Liver (tissue), 9 donors: ENCODE results near the gene NOS1. TPM values are rescaled to one million over a fixed set of nuclear protein-coding genes. Genes with fewer than 3 reads are reported as not detected.

Experiments used
- DNase-seq: peaks from one replicate; pipeline ENCODE4 v3.0.0-alpha.2; 2017; ENCODE audit warnings: low spot score
- H3K27ac ChIP-seq, 2 donors: one replicate each; pipeline ENCODE4 v1.7.0; 2013; ENCODE audit warnings: inconsistent platforms in 2 of 2, low read length in 2 of 2, control low read depth in 1 of 2, low read depth in 1 of 2, mild to moderate bottlenecking in 1 of 2
- H3K27me3 ChIP-seq, 4 donors: one replicate each; pipeline versions ENCODE4 v1.6.1 to v1.7.0; 2013; ENCODE audit warnings: low read length in 3 of 4, inconsistent platforms in 1 of 4, mild to moderate bottlenecking in 1 of 4, moderate library complexity in 1 of 4; ENCODE audit not compliant: control insufficient read depth in 4 of 4, insufficient read depth in 4 of 4
- H3K36me3 ChIP-seq, 4 donors: one replicate each; pipeline versions ENCODE4 v1.6.1 to v1.7.0; 2013; ENCODE audit warnings: low read length in 3 of 4, mild to moderate bottlenecking in 3 of 4, low read depth in 1 of 4, moderate library complexity in 1 of 4; ENCODE audit not compliant: control insufficient read depth in 4 of 4, insufficient read depth in 3 of 4
- H3K4me1 ChIP-seq, 4 donors: one replicate each; pipeline versions ENCODE4 v1.6.1 to v1.7.0; 2013; ENCODE audit warnings: low read length in 3 of 4, mild to moderate bottlenecking in 3 of 4, moderate library complexity in 1 of 4; ENCODE audit not compliant: control insufficient read depth in 4 of 4, insufficient read depth in 4 of 4
- H3K4me3 ChIP-seq, 3 donors: one replicate each; pipeline versions ENCODE4 v1.6.1 to v1.7.0; 2013; ENCODE audit warnings: low read length in 3 of 3, control low read depth in 1 of 3, low read depth in 1 of 3, mild to moderate bottlenecking in 1 of 3
- H3K9ac ChIP-seq, 2 donors: one replicate each; pipeline ENCODE4 v1.7.0; 2013; ENCODE audit warnings: low read length in 2 of 2, mild to moderate bottlenecking in 2 of 2, moderate library complexity in 2 of 2, control low read depth in 1 of 2, low read depth in 1 of 2
- H3K9me3 ChIP-seq, 4 donors: one replicate each; pipeline versions ENCODE4 v1.6.1 to v1.7.0; 2013; ENCODE audit warnings: low read length in 3 of 4; ENCODE audit not compliant: control insufficient read depth in 4 of 4
- EGR1 ChIP-seq, 2 donors: IDR thresholded peaks; 2 replicates each; pipeline ENCODE4 v1.6.1; 2016 to 2018; ENCODE audit warnings: antibody characterized with exemption in 2 of 2, low read depth in 2 of 2
- GABPA ChIP-seq, 2 donors: IDR thresholded peaks in 1 of 2; conservative IDR thresholded peaks in 1 of 2; 2 replicates each; pipeline ENCODE4 v1.6.1; 2016; ENCODE audit warnings: antibody characterized with exemption in 2 of 2, mild to moderate bottlenecking in 1 of 2, moderate library complexity in 1 of 2
- HNF4A ChIP-seq, 2 donors: conservative IDR thresholded peaks; 2 replicates each; pipeline ENCODE4 v1.6.1; 2016; ENCODE audit warnings: antibody characterized with exemption in 2 of 2, mild to moderate bottlenecking in 2 of 2
- HNF4G ChIP-seq: IDR thresholded peaks from 2 replicates; pipeline ENCODE4 v1.6.1; 2016; ENCODE audit warnings: antibody characterized with exemption
- JUND ChIP-seq, 2 donors: IDR thresholded peaks; 2 replicates each; pipeline ENCODE4 v1.6.1; 2016; ENCODE audit warnings: antibody characterized with exemption in 2 of 2
- RAD21 ChIP-seq, 2 donors: IDR thresholded peaks; 2 replicates each; pipeline ENCODE4 v1.6.1; 2016; ENCODE audit warnings: antibody characterized with exemption in 2 of 2, mild to moderate bottlenecking in 2 of 2
- SP1 ChIP-seq: IDR thresholded peaks from 2 replicates; pipeline ENCODE4 v1.6.1; 2018; ENCODE audit warnings: antibody characterized with exemption, mild to moderate bottlenecking
- YY1 ChIP-seq: IDR thresholded peaks from 2 replicates; pipeline ENCODE4 v1.6.1; 2016; ENCODE audit warnings: antibody characterized with exemption, mild to moderate bottlenecking
- ZBTB33 ChIP-seq: IDR thresholded peaks from 2 replicates; pipeline ENCODE4 v1.6.1; 2016; ENCODE audit warnings: antibody characterized with exemption
- WGBS: extraction: QIAGEN DNeasy Blood & Tissue Kit; methylation state at CpG from one replicate; pipeline ENCODE4 v1.1.7; 2013; 5-methylcytosine and 5-hydroxymethylcytosine counted together
- polyA plus RNA-seq, 2 donors: library from polyadenylated mRNA; stranded (reverse) in 1 of 2; unstranded in 1 of 2; fragments of 200-250 nt in 1 of 2; fragments of >200 nt in 1 of 2; fragmentation: Nextera tagmentation in 1 of 2; extraction: Ambion mirVana in 1 of 2; gene quantifications; one replicate each; pipeline versions ENCODE4 v1.2.1 to v1.2.3, GENCODE V29; 2013 to 2015
- total RNA-seq, 2 donors: library from RNA; depleted of rRNA; stranded (reverse); fragments of >200 nt; gene quantifications; one replicate each; pipeline ENCODE4 v1.2.3, GENCODE V29; 2014
- TF ChIP-seq, protein P1 (sequence below): IDR thresholded peaks from 2 replicates; pipeline ENCODE4 v1.6.1; 2016; ENCODE audit warnings: antibody characterized with exemption
- TF ChIP-seq, protein P2 (sequence below): fragments of 150-350 bp; IDR thresholded peaks from 2 replicates; pipeline ENCODE4 v1.5.1; 2017; ENCODE audit warnings: improper control_type of control experiment, low read depth, low read length; ENCODE audit not compliant: missing input control
- TF ChIP-seq, protein P3 (sequence below): IDR thresholded peaks from 2 replicates; pipeline ENCODE4 v1.6.1; 2016; ENCODE audit warnings: antibody characterized with exemption, mild to moderate bottlenecking
- TF ChIP-seq, protein P4 (sequence below): IDR thresholded peaks from 2 replicates; pipeline ENCODE4 v1.6.1; 2016; ENCODE audit warnings: antibody characterized with exemption
- donor health status: healthy.
- donor health status: healthy.
- donor health status: healthy.
- donor health status: healthy.
- donor health status: healthy.

NOS1 gene
- total and polyA plus RNA-seq, 4 donors = under 0.01 to 0.08 (median 0.01) TPM; not detected in 1

DNA sequence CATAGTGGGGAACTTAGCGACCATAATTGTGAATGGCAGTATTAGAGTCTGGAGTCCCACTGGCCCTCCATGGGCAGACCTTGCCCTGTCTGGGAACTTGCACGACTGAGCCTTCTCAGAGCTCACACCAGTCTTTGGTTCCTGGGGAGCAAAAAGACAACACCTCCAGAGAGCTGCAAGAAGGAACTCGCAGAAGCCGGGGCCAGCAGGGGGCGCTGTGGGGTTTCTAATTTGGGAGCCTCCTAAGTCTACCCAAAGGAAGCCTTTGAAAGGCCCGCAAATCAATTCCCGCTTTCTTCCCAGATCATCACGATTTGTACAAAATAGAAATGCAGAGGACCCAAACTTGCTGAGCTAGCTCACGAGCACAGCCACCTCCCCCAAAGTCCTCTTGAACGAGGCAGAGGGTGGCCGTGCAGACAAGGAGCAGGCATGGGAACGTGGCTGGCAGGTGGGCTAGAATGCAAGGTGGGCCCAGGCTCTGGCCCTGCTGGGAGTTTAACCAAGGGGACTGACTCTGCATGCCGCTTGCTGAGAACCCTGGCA lies 124.9 kb downstream of the NOS1 start:
- Histone ChIP-seq H3K9me3 (no peaks in the 10 kb centered on the region), H3K27ac (no peak overlapping the region), H3K36me3 (no peaks in the 10 kb centered on the region), H3K4me1 (no peaks in the 10 kb centered on the region), H3K4me3 (no peak overlapping the region), H3K9ac (no peak overlapping the region), H3K27me3 (no peaks in the 10 kb centered on the region)
- DNase-seq = peak; percentile 88
- TF ChIP-seq GABPA (IDR thresholded peaks at IDR 0.05 in 1 of 2, conservative IDR thresholded peaks at IDR 0.05 in 1 of 2) (no peak), HNF4A (conservative IDR thresholded peaks at IDR 0.05) (no peak), RAD21 (IDR thresholded peaks at IDR 0.05) (peak; percentile 71 to 78), EGR1 (IDR thresholded peaks at IDR 0.05; ENCODE audit: low read depth in 2 of 2) (no peak), YY1 (no peak), HNF4G (no peak), ZBTB33 (no peak), SP1 (no peak)
- TF ChIP-seq, protein P1, sequence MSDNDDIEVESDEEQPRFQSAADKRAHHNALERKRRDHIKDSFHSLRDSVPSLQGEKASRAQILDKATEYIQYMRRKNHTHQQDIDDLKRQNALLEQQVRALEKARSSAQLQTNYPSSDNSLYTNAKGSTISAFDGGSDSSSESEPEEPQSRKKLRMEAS = no peak
- TF ChIP-seq, protein P2, sequence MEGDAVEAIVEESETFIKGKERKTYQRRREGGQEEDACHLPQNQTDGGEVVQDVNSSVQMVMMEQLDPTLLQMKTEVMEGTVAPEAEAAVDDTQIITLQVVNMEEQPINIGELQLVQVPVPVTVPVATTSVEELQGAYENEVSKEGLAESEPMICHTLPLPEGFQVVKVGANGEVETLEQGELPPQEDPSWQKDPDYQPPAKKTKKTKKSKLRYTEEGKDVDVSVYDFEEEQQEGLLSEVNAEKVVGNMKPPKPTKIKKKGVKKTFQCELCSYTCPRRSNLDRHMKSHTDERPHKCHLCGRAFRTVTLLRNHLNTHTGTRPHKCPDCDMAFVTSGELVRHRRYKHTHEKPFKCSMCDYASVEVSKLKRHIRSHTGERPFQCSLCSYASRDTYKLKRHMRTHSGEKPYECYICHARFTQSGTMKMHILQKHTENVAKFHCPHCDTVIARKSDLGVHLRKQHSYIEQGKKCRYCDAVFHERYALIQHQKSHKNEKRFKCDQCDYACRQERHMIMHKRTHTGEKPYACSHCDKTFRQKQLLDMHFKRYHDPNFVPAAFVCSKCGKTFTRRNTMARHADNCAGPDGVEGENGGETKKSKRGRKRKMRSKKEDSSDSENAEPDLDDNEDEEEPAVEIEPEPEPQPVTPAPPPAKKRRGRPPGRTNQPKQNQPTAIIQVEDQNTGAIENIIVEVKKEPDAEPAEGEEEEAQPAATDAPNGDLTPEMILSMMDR = peak; percentile 69
- TF ChIP-seq, protein P3, sequence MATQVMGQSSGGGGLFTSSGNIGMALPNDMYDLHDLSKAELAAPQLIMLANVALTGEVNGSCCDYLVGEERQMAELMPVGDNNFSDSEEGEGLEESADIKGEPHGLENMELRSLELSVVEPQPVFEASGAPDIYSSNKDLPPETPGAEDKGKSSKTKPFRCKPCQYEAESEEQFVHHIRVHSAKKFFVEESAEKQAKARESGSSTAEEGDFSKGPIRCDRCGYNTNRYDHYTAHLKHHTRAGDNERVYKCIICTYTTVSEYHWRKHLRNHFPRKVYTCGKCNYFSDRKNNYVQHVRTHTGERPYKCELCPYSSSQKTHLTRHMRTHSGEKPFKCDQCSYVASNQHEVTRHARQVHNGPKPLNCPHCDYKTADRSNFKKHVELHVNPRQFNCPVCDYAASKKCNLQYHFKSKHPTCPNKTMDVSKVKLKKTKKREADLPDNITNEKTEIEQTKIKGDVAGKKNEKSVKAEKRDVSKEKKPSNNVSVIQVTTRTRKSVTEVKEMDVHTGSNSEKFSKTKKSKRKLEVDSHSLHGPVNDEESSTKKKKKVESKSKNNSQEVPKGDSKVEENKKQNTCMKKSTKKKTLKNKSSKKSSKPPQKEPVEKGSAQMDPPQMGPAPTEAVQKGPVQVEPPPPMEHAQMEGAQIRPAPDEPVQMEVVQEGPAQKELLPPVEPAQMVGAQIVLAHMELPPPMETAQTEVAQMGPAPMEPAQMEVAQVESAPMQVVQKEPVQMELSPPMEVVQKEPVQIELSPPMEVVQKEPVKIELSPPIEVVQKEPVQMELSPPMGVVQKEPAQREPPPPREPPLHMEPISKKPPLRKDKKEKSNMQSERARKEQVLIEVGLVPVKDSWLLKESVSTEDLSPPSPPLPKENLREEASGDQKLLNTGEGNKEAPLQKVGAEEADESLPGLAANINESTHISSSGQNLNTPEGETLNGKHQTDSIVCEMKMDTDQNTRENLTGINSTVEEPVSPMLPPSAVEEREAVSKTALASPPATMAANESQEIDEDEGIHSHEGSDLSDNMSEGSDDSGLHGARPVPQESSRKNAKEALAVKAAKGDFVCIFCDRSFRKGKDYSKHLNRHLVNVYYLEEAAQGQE = no peak
- WGBS = 10% methylated on average over 13 of the region's 13 CpGs

GRCh38 chr12:117235261-117235660 lies 126.2 kb downstream of the NOS1 start:
- no peak overlapping the region for H3K9ac ChIP-seq
- H3K4me3 ChIP-seq = no peak overlapping the region
- H3K27ac ChIP-seq = no peak overlapping the region
- TF ChIP-seq, protein P4, sequence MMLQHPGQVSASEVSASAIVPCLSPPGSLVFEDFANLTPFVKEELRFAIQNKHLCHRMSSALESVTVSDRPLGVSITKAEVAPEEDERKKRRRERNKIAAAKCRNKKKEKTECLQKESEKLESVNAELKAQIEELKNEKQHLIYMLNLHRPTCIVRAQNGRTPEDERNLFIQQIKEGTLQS = no peak
- TF ChIP-seq EGR1 (IDR thresholded peaks at IDR 0.05; ENCODE audit: low read depth in 2 of 2) (no peak), ZBTB33 (no peak), GABPA (IDR thresholded peaks at IDR 0.05 in 1 of 2, conservative IDR thresholded peaks at IDR 0.05 in 1 of 2) (no peak), JUND (IDR thresholded peaks at IDR 0.05) (no peak)
- TF ChIP-seq, protein P3 = no peak
- TF ChIP-seq, protein P1 = no peak
- no peaks in the 10 kb centered on the region for H3K36me3 ChIP-seq
- H3K9me3 ChIP-seq = no peaks in the 10 kb centered on the region
- no peak for DNase-seq
- H3K27me3 ChIP-seq = no peaks in the 10 kb centered on the region
- WGBS = 44% methylated on average over 2 of the region's 2 CpGs
- H3K4me1 ChIP-seq = no peaks in the 10 kb centered on the region
